Activated effector memory CD4-positive, alpha-beta T cell treated with Interleukin-2 at 50 U/mL for 16 hours (primary cell): ENCODE results near the gene CDH8.

Source experiments
- DNase-seq: peaks from one replicate; pipeline ENCODE4 v3.0.0-alpha.2; 2020

Gene CDH8, protein sequence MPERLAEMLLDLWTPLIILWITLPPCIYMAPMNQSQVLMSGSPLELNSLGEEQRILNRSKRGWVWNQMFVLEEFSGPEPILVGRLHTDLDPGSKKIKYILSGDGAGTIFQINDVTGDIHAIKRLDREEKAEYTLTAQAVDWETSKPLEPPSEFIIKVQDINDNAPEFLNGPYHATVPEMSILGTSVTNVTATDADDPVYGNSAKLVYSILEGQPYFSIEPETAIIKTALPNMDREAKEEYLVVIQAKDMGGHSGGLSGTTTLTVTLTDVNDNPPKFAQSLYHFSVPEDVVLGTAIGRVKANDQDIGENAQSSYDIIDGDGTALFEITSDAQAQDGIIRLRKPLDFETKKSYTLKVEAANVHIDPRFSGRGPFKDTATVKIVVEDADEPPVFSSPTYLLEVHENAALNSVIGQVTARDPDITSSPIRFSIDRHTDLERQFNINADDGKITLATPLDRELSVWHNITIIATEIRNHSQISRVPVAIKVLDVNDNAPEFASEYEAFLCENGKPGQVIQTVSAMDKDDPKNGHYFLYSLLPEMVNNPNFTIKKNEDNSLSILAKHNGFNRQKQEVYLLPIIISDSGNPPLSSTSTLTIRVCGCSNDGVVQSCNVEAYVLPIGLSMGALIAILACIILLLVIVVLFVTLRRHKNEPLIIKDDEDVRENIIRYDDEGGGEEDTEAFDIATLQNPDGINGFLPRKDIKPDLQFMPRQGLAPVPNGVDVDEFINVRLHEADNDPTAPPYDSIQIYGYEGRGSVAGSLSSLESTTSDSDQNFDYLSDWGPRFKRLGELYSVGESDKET

DNA sequence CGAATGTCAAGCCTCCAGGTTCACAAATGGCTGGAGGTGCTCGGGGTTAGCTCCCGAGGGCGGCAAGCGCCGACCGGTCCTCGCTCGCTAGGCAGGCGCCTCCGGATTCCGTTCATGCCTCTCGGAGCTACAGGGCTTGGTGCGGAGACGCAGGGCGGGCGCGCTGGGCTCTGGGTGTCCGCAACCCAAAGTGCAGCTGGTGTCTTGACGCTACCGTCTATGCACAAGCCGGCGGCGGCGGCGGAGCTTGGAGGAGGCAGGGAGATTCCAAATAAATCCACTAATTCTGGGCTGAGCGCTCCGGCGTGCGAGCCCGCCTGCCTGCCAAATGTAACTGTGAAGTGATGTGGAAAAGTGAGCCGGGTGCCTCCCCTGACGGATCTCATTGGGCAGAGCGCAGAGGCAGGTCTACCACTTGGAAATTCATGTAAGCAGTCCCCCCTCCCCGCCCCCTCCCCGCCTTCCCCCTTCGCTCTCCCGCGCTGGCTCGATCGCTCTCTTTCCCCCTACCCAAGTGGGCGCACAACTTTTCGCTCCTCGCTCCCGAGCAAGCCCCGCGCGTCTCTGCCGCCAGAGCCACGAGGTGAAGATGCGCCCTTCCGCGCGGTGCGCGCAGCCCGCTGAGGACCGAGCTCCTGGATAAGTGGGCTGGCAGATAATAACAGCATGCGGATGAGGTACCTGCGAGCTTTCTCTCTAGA, at the start of gene CDH8:
Gene CDH8 (minus strand): TSS at position 338 of the 701 bp plus-strand sequence. CDS start 15,035 bp downstream, outside the sequence.
- no peak for DNase-seq

DNA sequence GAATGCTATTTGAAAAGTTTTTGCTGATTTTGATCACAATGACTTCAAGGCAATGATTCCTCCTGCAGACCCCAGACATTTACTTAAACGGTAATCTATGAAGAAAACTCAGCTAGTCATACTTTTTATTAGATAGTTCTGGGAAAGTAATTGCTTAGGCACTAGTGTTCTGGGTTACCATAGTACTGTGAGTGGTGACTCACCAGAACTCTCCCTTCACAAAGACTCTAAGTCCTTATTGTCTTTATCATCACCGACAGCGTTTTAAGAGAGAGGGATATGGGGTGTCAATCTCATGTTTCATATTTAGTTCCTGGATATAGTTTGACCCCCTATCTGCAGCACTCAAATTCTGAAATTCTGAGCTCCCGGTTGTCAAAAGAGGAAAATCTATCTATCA, 43.0 kb upstream of the CDH8 start:
- no peak for DNase-seq

DNA sequence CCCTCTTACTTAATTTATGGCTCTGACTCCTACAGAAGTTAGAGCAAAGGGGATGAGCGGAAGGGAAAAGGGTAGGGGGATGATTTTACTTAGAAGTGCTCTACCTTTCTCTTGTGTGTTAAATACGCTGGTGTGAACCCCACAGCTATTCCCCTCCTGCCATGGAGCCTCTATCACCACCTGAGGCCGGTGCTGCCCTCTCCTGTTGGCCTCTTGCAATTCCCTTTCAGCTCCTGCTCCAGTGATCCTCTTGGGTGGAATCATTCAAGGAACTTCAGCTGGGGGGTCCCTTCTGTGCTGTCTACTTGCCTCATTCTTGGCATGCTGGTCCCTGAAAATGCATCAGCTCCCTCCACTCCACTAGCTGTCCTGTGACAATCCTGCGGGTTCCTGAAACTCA, 41.8 kb upstream of the CDH8 start:
- DNase-seq, result no peak

DNA sequence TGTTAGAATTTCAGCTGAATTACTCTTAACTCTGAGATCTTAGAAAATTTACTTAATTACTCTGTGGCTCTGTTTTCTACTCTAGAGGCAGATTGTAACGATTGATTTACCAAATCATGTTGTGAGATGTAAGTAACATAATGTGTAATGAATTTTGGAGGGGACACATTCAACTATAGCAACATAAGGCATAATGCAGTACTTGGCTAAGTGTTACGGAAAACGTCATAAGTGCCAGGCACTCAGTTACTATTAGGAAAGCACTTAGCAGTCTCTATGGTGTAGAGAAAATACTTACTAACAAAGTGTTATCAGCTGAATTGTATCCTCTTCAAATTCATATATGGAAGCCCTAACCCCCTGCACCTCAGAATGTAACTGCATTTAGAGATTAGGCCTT, 40.6 kb upstream of the CDH8 start:
- no peak for DNase-seq

DNA sequence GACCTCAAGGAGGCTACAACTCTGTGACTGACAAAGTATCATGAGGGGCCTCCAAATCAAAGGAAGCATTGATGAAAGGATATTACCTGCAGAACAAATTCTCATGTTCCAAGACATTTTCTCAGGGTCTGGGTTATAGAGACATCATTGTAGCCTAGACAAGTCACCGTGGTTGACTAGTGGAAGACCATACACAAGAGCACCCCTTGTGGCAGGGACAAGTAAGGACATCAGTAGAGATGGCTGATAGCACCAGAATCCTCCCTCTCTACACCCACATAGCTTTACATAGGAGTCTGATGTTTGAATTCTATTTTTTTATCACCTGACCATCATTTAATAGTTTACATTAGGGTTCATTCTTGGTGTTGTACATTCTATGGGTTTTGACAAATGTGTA, 32.5 kb upstream of the CDH8 start:
- no peak for DNase-seq

DNA sequence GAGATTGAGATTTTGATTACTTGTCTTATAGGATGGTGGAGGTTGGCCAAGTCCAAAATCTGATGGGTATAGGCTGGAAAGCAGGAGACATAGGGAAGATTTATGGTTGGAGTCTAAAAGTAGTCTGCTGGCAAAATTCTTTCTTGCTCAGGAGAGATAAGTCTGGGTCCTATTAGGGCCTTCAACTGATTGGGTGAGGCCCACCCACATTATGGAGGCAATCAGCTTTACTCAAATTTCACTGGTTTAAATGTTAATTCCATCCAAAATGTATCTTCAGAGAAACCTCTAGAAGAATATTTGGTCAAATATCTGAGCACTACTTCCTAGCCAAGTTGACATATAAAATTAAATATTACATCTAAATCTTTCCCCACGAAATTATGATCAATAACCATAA, 31.7 kb upstream of the CDH8 start:
- DNase-seq, result no peak

DNA sequence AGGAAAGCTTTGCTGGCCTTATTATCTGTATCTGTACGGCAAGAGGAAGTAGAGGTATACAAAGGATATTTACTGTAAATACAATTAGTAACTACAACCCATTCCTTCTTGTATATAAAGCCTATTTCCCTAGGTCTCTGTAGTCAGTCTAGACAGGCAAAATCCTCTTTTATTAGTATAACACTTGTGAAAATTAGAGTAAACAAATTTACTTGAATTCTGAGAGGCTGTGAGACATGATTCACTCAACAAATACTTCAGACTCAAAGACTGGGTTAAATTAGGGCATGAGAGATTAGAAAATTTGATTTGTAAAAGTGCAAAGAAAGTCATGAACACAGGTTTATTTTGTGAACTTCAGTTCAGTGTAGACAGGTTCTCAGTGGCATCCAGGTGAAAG, 30.9 kb upstream of the CDH8 start:
- DNase-seq, result no peak

DNA sequence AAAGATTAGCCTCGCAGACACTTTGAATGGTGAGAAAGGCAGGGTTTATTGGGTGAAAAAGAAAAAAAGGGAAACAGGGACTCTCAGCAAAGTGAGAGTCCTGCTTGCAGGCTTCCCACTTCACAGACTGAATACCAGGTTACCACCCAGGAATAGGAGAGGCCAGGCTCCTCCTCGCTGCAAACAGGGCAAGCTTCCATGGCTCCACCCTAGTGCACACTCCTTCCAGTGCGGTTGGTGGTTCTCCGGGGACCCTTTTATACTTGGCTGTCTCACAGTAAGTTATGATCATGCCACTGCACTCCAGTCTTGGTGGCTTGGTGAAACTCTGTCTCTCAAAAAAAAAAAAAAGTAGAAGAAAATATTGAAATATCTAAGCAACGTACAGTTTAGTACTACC, 30.5 kb upstream of the CDH8 start:
- no peak for DNase-seq

DNA sequence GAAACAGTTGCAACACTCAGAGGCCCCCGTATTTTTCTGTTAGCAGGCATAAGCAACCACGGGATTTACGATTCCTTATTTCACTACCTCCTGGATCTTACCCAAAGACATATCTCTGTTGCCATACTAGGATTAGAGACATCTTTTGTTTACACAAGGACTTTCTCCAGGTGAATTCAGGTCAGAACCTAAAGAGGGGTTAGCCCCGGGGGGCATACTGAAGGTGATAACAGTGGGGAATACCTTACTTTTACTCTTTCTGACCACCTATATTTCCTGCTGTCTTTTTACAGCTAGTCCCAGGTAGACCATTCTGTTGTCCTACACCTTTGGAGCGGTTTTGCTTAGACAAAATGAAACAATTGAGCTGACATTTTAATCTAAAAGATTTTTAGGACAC, 27.9 kb upstream of the CDH8 start:
- DNase-seq, result no peak

DNA sequence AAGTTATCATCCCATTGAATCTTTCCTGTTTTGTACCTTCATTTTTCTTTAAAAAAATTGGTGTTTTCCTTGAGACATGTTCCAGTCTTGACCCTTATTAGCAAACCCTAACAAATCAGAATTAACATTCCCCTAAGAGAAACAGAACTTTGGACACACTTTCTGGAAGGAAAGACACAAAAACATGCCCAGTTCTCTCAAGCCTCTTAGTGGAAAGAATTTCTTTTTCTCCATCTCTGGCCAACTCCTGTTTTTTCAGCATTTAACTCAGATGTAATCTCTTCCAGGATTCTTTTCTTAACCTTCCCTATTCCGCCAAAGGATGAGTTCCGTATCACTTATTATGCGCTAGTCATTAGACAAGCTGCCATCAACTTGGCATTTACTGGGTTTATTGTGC, 23.9 kb upstream of the CDH8 start:
- no peak for DNase-seq

DNA sequence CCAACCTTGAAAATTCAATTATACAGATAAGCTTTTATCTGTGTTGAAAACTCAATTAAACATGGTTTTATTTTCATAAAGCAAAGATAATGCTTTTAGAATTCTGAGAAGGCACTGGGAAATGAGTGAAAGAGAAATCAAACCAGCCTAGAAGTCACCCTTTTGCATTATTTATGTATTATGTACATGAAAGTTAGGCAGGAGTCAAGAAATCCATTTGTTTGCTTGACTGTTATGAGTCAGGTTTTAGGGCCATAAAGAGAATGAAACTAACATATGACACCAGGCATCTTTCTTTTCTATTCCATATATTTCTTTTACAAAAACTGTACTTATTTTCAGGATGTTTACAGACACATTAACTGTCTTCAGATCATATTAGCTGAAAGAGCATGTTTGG, 23.3 kb upstream of the CDH8 start:
- DNase-seq, result no peak

DNA sequence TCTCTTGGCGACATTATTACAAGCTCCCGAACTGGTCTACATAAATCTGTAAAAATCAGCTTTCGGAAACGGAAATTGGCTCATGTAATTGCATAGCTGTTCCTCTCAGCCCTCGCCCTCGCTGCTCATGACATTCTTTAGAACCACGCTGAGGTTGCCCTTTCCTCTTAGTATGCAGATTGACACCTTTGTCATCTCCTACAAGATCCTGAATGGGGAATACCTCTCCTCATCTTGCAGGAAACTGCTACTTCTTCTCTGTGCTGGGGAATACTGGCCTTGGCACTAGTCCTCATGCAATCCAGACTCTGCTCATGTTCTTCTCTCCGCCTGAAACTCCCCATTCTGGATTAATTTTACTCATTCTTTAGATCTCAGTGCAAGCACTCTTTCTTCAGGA, 22.2 kb upstream of the CDH8 start:
- no peak for DNase-seq

DNA sequence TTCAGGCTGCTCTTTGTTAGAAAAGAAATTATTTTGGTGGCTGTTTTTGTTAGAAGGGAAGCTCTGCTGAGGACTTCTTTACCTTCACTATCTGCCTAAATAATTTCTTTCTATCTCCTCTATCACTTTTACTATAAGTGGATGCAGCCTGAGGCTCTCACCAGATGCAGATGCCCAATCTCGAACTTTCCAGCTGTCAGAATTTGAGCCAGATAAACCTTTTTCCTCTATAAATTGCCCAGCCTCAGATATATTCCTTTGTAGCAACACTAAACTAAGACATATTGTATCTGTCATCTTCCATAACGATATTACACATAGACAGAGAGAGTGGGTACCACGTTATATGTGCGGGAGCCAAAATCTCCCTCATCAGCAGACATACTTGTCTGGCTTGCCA, 15.7 kb upstream of the CDH8 start:
- DNase-seq, result no peak

DNA sequence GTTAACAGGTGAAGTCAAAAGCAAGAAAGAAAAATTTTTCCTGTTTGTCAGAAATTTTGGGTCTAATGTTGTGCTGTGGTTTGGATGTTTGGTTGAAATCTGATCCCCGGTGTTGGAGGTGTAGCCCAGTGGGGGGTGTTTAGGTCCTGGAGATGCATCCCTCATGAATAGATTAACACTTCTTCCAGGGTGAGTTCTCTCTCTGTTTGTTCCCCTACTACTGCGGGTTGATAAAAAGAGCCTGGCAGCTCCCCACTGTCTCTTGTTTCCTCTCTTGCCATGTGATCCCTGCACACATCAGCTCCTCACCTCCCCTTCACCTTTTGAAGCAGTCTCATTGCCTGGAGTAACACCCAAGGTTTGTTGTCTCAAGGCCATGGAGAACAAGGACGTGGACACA, 14.6 kb upstream of the CDH8 start:
- no peak for DNase-seq

DNA sequence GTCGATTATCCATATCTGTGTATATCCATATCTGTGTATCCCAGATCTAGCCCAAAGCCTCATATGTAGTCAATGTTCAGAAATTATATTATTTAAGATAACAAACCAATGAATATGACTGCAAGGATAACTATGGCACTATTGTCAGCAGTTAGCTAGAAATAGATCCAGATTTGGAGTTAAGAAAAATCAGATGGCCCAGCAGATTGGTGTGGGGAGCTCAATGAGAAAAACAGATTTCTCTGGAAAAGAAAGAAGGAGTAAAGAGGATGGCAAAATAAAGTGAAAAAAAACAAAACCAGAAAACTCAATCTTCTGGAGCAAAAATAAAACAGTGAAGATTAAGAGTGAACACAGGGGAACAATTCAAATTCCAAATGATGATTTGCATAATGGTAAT, 10.6 kb upstream of the CDH8 start:
- no peak for DNase-seq

DNA sequence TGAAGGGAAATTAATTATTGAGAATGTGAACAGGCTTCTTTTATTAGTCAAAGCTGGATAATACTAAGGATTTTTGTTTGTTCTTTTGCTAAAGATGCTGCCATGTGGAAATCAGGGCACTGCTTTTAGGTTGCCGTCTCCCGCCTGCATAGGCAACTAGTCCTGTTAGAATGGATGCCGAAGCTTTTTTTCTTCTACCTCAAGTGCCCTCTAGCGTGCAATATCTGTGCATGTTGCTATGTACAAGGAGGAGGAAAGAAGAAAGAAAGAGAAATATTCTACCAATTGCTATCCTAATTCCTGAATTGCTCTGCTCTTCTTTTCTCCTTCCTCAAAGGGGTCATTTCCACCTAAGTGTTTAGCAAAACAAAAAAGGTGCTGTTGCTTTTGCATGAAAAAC, 5.2 kb upstream of the CDH8 start:
- no peak for DNase-seq

DNA sequence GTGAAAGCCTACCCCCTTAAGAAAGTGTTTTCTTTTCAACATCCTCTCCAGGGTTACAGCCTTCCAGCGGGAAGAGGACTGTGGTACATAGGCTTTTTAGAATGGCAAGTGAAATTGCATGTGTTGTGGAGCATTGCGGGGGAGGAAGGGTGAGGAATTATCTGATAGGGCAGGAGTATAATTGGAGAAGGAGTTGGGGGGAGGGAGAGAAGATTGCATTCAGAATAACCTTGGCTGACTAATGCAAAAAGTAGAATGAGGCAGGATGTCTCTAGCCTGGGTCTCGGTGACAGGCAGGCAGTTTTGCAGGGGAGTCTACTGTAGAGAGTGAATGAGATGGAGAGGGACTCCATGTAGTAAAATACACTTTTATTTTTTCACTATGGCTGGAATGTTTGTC, 2.4 kb upstream of the CDH8 start:
- DNase-seq, result no peak

DNA sequence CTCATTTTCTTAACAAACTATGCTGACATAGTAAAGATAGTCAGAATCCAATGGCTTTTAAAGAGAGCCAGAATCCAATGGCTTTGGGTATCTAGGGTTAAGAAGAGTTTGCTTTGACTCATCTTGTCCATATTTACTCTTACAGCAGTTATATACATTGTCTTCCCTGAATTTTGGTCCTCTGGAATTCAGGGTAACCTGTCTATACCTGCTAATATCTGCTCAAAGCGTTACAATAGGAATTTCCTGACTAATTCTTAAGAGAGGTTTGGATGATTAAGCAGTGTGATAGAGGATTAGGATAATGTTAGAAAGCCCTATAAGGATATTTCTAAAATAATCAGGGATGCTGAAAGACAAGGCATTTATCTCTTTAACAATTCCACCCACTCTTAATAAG, 2.0 kb upstream of the CDH8 start:
- no peak for DNase-seq

DNA sequence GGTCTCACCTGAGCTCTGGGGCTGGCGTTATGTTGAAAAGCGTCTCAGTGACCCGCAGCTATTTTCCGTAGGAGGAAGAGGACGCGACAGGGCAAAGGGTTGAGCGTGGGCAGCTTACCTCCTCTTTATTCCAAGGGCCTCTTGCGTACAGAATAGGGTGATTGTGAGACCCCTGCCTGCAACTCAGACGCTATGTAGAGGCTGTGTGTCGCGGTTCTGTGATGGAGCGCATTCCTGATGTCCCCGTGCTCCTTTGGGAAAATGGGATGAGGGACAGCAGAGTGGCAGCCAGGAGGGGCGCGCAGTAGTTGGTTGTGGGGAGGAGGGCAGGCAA, 531 bp upstream of the CDH8 start:
- DNase-seq, result no peak

DNA sequence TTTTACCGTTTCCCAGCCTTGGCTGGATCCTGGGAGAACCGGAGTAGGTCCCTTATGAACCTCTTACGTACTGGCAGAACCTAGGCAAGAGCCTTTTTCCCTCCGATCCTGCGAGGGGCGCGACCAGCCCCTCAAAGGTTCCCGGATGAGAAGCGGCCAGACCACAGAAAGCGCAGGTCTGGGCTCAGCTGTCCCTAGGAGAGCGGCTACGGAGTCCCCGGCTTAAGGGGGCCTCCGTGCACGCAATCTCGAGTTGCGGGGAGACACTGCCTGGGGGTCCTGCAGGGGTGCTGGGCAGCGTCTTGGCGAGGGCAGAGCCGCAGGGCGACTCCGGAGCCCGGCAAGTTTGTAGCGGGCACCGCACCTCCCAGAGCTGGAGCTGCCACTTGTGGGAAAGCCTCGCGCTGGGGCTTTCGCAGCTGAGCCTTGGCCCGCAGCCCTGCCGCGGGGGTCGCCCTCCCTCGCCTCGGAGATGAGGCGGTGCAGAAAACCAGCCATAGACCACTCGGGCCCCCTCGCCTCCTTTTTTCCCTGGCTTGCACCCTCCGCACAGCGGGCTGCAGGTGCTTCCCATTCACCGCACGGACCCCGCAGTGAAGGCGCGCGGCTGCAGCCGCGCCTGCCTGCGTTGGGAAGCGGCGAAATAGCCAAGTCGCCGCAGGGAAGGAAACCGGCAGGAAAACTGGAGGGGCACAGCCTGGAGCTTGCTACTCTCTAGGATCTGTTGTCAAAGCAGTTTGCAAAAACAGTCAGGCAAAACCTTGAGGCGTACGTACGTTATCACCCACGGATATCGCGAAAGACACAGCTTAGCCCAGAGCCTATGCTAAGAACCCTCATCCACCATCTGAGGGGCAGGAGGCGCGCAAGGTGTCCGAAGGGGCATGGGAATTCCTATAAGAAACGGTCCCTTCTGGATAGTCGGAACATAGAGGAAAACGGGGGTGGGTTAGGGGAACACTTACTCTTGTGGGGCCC, 834 bp downstream of the CDH8 start:
- no peak for DNase-seq

DNA sequence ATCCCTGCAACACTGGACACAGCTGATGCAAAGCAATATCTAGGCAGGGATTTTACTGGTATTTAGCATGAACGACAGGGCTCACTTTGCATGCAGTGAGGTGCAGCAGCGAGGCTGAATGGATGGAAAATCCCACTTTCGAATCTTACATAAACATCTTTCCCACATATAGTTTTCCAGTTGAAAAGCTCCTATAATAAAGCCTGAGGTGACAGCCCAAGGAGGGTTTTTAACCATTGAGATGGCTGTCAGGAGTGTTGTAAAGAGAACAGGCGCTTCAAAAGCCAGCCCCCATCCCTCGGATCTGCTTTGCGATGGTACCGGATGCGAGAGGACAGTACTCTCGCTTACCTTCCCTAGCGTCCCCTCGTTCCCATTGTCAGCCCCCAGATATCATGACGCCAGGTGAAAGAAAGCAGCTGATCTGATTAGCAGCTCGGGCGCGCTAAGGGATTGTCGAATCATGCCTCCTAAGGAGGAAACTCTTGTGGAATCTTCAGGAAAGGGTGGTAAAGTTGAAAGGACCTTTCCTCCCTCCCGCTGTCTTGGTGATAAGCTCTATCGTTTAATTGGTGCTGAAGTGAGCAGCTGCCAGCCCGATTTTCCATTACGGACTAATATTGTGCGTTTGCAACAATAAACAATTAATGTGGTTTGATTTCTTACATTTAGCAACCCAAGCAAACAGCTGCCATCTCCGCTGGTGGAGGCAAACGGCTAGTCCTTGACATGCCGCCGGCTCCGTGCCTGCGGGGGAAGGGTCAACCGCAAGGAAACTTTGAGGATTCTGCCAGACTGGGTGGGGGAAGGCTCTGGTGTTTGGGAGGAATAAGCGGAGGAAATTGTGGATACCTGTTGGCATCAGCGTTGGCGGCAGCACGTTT, 1.8 kb downstream of the CDH8 start:
- no peak for DNase-seq

DNA sequence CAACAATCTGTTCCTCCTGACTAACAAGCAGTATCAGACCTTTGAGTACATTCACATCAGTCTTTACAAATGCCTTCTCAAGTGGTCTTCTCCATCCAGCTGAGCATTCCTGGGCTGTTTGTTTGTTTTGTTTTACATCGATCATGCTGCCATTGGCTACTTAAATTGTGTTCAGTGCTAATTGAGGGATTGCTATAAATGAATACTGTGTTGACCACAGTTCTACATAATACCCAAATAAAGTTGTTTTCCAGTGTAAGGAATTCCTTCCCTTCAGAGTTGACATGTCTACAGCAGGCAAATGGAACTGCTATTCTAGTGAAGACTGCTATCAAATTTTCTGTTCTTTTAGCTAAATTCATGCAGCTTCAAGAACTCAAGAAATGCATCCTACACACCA, 3.2 kb downstream of the CDH8 start:
- no peak for DNase-seq
